Thyroid gland (tissue), 4 donors: ENCODE data around the gene MPDU1.

Source experiments
- POLR2A ChIP-seq, 2 donors: fragments of 450-650 bp; IDR thresholded peaks; one replicate each; pipeline ENCODE4 v1.6.1; 2017; ENCODE audit warnings: antibody characterized with exemption in 2 of 2, mild to moderate bottlenecking in 2 of 2, moderate library complexity in 1 of 2
- TF ChIP-seq, protein P1 (sequence below), 6 experiments: fragments of 200-600 bp in 3 of 6; fragments of 450-650 bp in 3 of 6; sonication (generic) in 3 of 6; IDR thresholded peaks; one replicate each; pipeline ENCODE4 v1.5.1; 2016 to 2019; ENCODE audit warnings: antibody characterized with exemption in 6 of 6, mild to moderate bottlenecking in 2 of 6, inconsistent platforms in 1 of 6, moderate library complexity in 1 of 6

DNA sequence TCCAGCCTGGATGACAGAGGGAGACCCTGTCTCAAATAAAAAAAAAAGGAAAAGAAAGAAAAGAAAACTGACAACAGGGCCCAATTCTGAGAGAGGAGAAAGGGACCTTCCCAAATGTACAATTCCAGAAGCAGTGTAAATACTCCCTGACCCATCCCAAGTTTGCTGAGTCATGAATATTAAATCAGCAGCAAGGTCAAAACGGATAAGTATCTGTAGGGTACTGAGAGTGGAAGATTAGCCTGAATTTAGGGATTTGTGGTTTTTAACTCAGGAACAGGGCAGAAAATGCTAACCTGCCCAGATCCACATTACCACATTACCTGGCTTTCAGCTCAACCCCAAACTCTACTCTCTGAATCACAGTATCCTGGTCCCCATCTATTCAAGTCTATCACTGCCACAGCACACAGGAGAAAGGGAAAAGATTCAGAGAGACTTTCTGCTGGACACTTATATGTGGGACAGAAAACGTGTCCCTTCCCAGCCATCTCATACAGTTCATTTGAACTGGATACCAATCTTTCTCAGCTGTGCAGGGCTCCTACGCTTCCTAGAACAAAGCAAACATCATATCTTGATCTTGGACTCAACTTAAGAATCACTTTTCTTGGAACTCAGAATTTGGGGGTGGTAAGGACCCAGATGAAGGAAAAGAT is 28.1 kb downstream of the MPDU1 start:
- TF ChIP-seq, protein P1, sequence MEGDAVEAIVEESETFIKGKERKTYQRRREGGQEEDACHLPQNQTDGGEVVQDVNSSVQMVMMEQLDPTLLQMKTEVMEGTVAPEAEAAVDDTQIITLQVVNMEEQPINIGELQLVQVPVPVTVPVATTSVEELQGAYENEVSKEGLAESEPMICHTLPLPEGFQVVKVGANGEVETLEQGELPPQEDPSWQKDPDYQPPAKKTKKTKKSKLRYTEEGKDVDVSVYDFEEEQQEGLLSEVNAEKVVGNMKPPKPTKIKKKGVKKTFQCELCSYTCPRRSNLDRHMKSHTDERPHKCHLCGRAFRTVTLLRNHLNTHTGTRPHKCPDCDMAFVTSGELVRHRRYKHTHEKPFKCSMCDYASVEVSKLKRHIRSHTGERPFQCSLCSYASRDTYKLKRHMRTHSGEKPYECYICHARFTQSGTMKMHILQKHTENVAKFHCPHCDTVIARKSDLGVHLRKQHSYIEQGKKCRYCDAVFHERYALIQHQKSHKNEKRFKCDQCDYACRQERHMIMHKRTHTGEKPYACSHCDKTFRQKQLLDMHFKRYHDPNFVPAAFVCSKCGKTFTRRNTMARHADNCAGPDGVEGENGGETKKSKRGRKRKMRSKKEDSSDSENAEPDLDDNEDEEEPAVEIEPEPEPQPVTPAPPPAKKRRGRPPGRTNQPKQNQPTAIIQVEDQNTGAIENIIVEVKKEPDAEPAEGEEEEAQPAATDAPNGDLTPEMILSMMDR (IDR thresholded peaks at IDR 0.05): no peak
- no peak for TF ChIP-seq POLR2A (IDR thresholded peaks at IDR 0.05)
